DMS79 treated with DMSO at 0.1 percent for 48 hours (cell line): ENCODE data around the gene KRT34.
"Not testable (repeated sequence)": the region's sequence is repeated elsewhere in the genome, so short reads cannot be mapped to it uniquely, and the experiment has no call there.

ENCODE experiments used
- DNase-seq: peaks from one replicate; lab custom pipeline; 2025; lab: John Stamatoyannopoulos, UW

Gene KRT34

DNA sequence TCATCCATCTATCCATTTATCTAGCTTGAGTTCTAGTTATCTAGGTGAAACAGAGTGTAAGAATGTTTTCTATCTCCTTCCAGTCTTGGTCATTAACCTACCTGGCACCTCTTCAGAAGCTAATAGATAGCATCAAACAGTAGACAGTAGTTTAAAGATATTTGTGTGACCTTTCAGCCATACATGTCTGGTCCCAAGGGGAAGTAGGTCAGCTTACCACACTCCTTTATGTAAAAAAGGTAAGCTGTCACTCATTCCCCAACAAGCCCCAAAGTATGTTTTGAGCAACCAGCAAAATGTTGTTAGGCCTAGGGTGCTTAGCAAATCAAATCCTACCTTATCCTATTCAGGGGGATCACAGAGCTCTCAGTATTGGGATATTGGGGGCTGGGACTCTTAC, 16.0 kb downstream of the KRT34 start:
- DNase-seq = no peak

DNA sequence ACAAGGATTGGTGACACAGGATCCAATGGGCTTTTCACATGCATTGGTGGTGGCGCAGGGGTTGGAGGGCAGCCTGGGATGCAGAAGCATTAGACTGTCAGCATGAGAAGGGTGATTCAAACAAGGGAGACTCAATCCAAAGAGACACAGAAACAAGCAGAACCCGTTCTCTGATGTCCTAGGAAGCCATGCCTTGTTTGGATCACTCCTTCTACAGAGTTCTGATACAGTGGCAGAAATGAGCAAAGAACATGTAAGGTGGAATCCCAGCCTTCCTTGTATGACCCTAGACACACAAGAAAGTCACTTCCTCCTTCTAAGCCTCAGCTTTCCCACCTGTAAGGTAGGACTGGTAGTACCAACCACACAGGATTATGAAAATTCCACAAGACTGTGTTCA, 18.2 kb downstream of the KRT34 start:
- DNase-seq = no peak

DNA sequence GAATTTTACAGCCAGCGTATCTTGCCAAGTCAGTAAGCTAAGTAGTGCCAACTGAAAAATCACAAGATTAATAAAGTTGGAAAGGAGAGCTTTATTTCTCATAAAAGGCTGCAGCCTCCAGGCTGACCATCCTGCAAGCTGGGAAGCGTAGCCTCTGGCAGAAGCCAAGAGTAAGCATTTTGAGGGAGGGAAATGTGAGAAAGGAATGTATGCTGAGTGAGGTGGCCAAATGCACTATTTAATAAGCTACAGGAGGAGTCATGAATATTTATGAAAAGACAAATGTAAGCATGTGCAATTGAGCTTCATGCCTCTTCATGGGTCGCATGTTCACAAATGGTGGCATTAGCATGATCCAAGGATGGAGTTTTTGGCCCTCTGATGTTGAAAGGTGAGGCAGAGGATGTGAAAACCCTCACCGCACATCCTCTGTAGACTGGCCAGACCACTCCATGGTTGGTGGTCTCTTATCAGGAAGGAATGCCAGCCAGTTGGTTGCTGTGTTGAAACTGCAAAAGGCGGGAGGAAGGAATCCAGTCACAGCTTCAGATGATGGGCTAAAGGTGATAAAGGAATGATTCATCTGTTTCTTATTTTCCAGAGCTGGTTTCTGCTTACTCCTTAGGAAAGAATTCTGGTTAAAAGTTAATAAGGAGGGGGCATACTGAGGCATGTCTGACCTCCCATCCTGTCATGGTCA, 21.7 kb downstream of the KRT34 start:
- DNase-seq = no peak

DNA sequence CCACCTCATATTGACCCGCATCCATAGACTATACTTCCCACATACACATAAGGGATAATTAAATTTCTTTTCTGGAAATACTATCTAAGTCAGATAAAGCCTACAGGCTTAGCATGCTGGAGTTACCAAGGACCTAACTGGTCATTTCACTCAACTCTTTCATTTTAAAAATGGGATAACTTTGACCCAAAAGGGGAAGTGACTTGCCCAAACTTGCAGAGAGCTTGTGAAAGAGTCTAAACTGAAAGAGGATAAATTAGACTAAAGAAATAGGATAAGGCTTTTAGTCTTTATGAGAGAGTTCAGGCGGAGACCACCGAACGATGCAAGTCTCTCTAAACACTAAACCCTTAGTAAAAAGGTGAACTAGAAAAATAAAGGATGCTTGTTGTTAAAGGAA, 27.6 kb downstream of the KRT34 start:
- no peak for DNase-seq

DNA sequence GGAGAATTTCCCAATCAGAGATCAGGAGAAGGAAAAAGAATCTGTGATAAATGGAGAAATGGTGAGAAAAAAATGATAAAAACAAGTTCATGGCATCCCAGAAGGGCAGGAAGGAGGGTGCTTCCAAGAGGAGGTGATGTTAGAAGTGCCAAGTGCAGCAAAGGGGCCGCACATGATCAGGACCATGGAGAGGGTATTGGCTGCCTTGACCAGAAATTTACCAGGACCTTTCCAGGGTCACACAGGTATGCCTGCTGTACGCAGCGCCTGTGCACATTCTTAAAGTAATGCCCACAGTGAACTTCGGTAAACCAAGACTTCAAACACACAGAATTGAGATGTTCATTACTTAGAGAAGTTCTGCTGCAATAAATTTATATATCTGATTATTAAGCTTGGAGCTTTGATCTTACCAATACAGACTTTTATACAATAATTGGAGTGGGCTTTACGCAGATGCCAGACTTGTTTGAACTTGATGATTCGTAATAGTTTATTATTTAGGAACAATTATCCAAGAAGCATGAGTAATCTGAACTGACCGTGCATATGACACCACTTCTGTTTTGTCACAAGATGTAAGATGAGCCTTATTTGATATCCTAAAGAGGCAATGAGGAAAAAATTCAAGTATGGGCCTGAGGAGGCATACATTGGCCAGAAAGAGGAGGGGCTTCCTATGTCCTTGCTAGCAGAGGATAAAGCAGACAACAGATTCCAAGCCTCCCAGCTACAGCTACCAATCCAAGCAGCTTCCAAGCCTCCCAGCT, 29.3 kb downstream of the KRT34 start:
- peak; percentile 43 for DNase-seq

DNA sequence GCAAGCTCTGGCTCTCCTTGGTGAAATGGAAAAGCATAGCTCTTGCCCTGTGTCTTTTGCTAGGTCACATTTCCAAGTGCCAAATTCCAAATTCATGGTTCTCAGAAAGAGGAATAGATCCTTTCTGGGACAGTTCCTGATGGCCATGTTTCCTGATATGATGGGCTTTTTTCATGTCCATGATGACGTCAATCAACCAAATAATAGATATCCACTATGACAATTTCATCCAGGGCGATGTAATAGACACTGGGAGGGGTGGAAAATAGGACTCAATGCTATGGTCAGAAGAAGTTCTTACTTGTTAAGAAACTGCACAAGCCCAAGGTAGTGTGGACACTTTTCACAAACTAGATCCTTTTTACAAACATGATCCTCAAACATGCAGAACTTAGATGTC, 30.9 kb downstream of the KRT34 start:
- no peak for DNase-seq

DNA sequence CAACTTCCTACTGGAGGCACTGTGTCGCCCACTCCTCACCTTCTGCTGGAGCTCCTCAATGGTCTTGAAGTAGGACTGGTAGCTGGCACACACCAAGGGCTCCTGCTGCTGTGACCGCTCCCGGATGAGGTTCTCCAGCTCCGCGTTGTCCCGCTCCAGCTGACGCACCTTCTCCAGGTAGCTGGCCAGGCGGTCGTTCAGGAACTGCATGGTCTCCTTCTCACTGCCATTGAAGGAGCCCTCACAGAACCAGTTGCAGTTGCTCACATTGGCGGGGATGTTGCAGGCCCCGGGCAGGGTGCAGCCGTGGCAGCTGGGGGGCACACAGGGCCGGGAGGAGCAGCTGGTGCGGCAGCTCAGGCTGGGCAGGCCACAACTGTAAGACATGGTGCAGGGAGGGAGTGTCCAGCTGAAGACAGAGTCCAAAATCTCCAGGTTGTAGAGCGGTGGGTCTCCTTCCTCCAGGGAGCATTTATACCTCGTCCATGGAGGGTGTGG, 31.7 kb downstream of the KRT34 start, which contains the start of gene KRT33A:
KRT33A (minus strand) TSS at position 448 of the 498 bp plus-strand sequence; CDS start at position 387, 61 bp downstream.
- DNase-seq = not testable (repeated sequence)

DNA sequence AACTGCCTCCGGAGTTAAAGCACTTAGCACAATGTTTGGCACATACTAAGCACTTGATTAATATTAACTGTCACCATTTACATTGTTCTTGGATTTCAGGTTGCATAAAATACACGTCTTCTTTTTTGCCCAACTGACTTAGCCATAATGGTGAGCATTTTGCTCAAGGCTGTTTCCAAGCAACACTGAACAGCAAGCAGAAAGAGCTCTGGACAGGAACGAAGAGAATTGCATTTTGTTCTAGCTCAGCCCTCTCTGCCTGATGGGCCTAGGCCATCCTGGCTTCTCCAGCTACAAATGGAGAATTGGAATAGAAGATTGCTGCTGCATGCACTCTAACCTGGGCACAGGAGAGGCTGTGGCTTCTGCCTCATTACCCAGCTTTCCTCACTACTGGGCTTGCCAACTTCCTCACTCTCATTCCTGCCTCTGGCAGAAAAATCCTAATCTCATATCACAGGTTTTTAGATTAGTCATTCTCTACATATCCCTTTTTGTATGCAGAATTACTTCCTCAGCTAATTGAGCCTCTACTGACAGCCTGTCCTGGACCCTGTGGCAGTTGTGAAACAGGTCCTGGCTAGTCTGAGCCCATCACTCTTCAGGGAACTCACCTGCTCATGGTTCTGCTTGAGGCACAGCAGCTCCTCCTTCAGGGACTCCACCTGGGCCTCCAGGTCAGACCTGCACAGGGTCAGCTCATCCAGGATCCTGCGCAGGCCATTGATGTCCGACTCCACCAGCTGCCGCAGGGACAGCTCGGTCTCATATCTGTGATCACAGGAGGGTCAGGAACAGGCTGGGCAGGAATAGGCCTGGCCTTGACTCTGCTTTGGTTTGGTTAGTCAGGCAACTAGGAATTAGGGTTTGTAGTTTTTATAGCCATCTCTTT, 34.0 kb downstream of the KRT34 start:
- DNase-seq = no peak

DNA sequence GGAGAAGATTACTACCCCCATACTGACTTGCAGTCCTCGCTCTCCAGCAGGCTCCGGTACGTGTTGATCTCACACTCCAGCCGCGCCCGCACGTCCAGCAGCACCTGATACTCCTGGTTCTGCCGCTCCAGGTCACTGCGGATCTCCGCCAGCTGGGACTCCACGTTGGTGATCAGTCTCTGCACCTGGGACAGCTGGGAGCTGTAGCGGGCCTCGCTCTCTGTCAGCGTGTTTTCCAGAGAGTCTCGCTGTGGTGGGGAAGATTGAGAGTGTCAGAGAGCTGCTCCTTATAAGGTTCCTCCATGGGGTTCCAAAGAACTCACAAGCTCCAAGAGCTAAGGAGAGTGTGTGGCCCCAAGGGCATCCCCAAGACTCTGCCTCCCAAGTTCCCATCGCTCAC, 35.7 kb downstream of the KRT34 start:
- DNase-seq = not testable (repeated sequence)

DNA sequence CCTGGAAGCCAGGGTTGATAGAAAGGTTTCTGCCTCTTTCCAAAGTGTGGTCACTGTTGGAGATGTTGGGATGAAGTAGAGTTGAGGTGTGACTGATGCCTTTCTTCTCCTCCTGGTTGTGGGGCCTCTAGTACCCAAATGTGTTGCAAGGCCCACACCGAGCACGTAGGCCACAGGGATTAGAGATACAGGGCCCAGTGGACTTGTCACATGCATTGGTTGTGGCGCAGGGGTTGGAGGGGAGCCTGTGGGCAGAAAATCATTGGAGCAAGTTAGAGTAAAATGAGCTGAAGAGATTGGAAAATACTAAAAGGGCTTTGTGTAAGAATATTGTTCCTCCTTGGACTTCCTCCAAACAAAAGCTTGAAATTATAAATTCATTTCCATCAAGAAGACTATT, 36.1 kb downstream of the KRT34 start:
- DNase-seq = no peak

DNA sequence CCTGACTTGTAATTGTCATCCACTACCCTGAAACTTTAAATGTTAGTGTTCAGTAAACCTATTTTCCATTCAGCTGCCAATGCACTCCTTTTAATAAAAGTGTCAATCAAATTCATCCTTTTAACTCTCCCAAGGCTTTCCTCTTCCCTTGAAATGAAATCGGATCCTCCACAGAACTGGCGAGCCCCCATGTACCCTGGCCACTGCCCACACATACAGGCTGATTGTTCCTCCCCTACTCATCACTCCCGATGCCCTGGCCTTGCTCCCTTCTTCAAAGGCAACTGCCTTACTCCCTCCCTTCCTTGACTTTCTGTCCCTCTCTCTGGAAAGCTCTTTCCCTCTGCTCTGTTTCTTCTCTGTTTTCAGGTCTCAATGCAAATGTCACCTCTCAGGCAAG, 39.1 kb downstream of the KRT34 start:
- no peak for DNase-seq

DNA sequence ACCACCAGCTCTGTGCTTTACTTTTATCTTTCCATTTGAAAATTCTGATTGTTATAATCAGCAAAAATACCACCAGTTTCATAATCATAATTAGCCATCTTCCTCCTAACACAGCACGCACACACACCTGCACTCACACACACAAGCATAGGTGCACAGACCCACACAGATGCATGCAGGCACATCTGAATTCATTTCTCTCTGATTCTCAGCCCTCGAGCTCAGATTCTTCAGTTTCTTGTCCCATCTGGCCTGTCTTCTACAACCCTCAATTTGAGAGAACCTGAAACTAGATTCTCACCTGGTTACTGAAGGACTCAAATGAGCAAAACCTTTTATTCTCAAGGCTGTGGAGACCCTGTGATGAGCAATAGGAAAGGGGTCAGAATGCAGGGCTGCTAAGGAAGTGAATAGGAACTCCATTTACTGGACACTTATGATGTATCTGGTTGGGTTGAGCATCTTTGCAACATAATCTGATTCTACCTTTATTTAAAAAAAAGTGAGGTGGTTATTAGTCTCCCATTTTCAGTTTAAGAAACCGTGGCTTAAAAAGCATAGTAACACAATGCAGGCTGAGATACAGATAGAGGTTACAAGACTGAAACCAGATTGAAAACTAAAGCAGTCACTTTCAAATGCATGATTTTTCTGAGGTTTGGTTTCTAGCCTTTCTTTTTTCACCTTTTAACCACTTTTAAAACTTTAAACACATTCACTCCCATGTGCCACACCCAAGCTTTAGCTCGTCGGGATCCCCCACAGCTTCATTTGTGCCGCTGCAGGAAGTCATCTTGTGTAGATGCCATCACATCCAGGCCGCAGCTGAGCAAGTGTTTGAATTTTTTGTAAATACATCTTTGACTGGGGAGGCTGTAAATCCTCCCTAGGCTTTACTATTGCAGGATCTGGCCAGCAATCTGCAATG, 40.9 kb downstream of the KRT34 start:
- DNase-seq = no peak

DNA sequence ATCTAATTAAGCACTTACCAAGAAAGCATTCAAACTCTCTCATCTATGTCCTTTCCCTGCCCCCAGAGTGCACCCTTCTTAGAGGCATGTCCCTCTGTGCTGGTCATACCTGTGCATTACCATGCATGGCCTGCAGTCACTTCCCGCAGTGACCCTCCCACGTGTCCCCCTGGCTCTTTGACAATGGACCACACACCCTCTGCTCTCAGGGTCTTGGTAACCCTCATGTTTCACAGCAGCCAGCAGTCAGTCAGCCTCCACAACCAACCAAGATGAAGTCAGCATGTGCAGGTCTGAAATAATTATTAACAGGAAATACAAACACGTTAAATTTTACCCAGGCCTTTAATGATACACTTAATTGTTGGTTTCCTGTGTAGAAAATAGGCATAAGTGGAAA, 41.6 kb downstream of the KRT34 start:
- no peak for DNase-seq

DNA sequence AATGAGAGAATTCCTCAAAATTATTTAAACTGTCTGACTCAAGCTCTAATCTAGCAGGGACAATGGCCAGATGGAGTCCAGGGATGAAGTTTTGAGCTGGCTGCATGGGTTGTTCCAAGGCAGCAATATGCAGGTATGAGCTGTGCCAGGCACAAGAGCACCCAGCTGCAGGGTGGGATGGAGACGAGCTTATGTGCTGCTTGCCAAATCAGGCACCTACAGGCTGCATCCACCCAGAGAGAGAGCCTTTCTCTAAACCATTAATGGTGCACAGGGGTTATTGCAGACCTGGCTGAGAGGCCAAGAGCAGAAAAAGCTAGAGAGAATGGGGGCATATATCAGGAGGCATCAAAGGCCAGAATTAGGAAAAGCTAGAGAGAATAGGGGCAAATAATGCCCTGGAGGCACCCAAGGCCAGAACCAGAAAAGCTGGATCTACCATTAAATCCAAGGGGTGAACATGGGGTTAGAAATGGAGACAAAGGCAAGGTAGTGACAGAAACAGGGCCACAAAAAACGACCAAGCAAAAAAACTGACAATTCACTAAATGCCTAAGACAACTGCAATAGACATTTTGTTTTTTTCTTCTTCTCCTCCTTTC, 42.4 kb downstream of the KRT34 start:
- DNase-seq = peak; percentile 47

DNA sequence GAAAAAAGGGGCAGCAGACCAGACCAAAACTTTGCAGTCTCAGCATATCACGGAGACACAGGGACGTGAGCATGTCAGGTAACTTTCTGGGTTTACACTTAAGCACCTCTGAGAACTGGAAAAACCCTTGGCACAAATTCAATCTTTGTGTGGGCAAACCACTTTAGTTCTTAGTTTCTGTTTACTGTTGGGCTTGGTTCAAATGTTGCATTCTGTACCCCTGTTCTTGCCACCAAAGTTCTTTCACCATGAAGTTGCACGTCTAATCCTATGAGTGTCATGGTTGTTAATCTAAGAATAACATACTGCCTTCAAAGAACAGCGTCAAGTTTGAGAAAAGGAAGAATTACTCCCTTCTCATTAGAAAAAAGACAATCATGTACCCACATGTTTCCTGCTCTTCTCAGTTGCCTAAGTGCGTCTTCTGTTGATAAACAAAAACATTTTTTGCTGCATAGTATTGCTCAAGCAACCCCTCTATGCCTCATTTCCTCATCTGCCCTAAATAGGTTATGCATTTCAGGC, 43.1 kb downstream of the KRT34 start:
- peak; percentile 74 for DNase-seq

DNA sequence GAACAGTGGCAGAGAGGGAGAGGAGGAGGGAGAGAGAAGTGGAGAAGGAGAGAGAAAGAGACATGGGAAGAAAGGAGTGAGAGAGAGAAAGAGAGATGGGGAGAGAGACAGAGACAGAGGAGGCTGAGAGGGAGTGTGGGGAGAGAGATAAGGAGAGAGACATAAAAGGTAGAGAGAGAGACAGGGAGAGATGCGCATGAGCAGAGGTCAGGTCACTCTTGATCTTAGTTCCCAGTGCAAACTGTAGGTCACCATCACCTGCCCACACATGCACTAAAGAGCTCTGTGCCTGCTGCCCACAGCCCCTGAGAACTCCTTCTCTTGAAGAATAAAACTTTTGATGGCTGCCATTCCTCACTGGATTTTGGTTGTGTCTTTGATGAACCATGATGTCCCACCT, 46.4 kb downstream of the KRT34 start:
- no peak for DNase-seq

DNA sequence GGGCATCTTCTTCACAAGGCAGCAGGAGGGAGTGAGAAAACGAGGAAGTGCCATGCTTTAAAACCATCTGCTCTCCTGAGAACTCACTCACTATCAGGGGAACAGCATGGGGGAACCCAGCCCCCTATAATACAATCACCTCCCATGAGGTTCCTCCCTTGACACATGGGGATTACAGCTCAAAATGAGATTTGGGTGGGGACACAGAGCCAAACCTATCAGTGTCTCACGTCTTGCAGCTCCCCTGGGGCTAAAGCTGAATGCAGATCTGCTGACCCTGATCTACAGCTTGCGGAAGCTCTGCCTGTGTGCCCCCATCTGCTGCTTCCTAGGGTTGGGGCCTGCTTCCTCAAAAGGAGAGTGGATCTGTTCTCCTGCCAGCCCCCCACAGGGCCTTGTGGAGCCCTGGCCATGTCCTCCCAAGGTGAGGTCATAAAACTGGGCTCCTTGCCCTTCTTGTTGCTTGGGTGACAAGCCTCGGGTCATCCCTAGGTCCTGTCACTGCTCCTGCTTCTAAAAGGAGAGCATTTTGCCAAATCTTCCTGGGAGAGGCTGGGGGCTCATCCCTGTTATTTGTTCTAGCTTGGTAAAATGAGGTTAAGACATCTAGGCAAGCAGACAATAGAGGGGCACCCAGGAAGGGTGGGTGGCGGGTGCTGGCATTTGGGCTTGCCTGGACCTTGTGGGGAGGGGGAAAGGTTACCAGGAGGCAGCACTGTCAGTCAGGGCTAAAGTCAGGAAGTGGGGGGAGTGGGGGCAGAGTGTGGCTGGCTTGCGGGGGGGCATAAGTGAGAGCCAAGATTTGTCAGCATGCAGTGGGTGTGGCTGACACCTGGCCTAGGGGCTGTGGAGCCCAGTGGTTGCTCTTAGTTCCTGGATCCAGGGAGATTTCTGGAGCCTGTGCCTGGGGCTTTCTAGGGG, 47.5 kb downstream of the KRT34 start:
- DNase-seq = no peak

DNA sequence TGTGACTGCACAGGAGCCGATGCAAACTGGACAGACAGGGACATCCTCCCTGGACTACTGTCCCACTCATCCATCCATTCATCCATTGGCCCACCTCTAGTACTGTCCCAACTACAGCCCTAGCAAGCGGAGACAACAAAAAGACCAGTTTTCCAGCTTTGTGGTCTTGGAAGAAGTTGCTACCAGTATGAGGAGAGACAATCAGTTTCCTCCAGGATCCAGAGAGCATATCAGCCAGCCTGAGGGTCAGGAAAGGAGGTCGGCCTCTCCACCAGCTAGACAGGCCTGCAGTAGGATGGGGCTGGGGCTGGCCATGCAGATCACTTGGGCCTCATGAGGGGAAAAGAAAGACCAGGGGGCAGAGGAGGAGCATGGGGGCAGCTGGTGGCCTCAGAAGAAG, 48.3 kb downstream of the KRT34 start:
- DNase-seq = no peak

DNA sequence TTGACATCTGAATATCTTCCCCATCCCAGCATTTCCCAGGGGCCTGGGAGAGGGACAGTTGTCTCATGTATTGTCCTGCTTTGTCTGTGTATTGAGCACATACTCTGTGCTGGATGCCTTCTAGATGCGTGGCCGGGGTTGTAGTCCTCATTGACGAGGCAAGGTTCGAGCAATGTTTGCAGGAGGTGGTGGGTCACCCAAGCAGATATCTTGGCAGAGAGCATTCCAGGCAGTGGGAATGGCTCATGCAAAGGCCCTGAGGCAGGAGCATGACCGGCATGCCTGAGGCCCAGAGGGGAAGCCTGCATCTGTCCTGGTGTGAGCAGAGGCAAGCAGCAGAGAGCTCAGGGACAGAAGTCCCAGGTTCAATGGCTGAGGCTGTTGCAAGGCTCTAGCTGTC, 49.0 kb downstream of the KRT34 start:
- DNase-seq = no peak

DNA sequence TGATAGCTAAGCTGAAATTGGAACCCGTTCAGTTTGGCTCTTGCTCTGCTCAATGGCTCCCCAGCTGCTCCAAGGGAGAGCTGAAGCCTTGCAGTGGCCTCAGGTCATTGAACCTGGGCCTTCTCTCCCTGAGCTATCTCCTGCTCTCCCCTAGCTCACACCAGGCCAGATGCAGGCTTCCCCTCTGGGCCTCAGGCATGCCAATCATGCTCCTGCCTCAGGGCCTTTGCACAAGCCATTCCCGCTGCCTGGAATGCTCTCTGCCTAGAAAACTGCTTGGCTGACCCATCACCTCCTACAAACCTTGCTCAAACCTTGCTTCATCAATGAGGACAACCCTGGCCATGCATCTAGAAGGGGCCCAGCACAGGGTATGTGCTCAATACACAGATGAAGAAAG, 49.9 kb downstream of the KRT34 start:
- no peak for DNase-seq
